ENCODE data around the gene MYO7A. TPM values are rescaled to one million over a fixed set of nuclear protein-coding genes. Genes with fewer than 3 reads are reported as not detected.

MYO7A gene
- total and polyA plus RNA-seq, 2 experiments from 2014 or later: 1.8 to 5.4 TPM

Other genes with a start within 250 kb of the MYO7A start
- gene B3GNT6, start 93.8 kb upstream of the MYO7A start, total RNA-seq (2014; rRNA removed; shearing (Covaris generic)): not detected in 2 replicates
- not detected in 2 replicates for gene B3GNT6, start 93.8 kb upstream of the MYO7A start, polyA plus RNA-seq (2016; fragmentation: Nextera tagmentation; extraction: Ambion mirVana)
- 23.2 and 32.2 TPM in 2 replicates for gene CAPN5, start 61.3 kb upstream of the MYO7A start, total RNA-seq (2014; rRNA removed; shearing (Covaris generic))
- 10.2 TPM in 2 replicates for gene CAPN5, start 61.3 kb upstream of the MYO7A start, polyA plus RNA-seq (2016; fragmentation: Nextera tagmentation; extraction: Ambion mirVana)
- gene OMP, start 25.4 kb upstream of the MYO7A start, total RNA-seq (2014; rRNA removed; shearing (Covaris generic)): 1.0 TPM in 1 of 2 replicates, not detected in the other
- gene OMP, start 25.4 kb upstream of the MYO7A start, polyA plus RNA-seq (2016; fragmentation: Nextera tagmentation; extraction: Ambion mirVana): not detected in 2 replicates
- not detected in 2 replicates for gene GDPD4, start 173.4 kb downstream of the MYO7A start, total RNA-seq (2014; rRNA removed; shearing (Covaris generic))
- not detected in 2 replicates for gene GDPD4, start 173.4 kb downstream of the MYO7A start, polyA plus RNA-seq (2016; fragmentation: Nextera tagmentation; extraction: Ambion mirVana)